ENCODE results near the gene PLEKHM3. TPM values are rescaled to one million over a fixed set of nuclear protein-coding genes. Genes with fewer than 3 reads are reported as not detected.
A peak's percentile ranks its signal among the peaks of the same experiment; 100 is the strongest.

Gene PLEKHM3
- total RNA-seq, 6 experiments from 2014 or later = 4.4 to 13.4 (median 8.9) TPM

- 47% methylated on average over 6 of the region's 6 CpGs for WGBS (ENCODE audit: insufficient coverage, low coverage, low lambda C conversion rate, missing lambda C conversion rate)
These were observed 222.7 kb downstream of the PLEKHM3 start for GRCh38 chr2:207802650-207803049.

GRCh38 chr2:207801259-207801658 lies 224.1 kb downstream of the PLEKHM3 start:
- H3K27me3 ChIP-seq = no peaks in the 10 kb centered on the region
- no peaks in the 10 kb centered on the region for H3K9me3 ChIP-seq
- no peak overlapping the region for H3K4me3 ChIP-seq
- no peaks in the 10 kb centered on the region for H3K36me3 ChIP-seq
- TF ChIP-seq CTCF (IDR thresholded peaks at IDR 0.05) (no peak), POLR2A (IDR thresholded peaks at IDR 0.05) (peak; percentile 41)
- H3K4me1 ChIP-seq = peaks cover 0 to 42% (median 19%) of the 10 kb centered on the region in 4 donors
- ATAC-seq = peak; percentile 34 to 50 (median 46)
- no peak for DNase-seq
- WGBS (ENCODE audit: insufficient coverage, low coverage, low lambda C conversion rate, missing lambda C conversion rate) = 13% methylated on average over 3 of the region's 3 CpGs
- intact Hi-C loops (cut with DNase I) = no loop called here
- H3K27ac ChIP-seq = peak overlapping the region in 2 of 3 donors; percentile 67 to 80

More at GRCh38 chr2:207802650-207803049, 222.7 kb downstream of the PLEKHM3 start:
- TF ChIP-seq CTCF (IDR thresholded peaks at IDR 0.05) (no peak), POLR2A (IDR thresholded peaks at IDR 0.05) (no peak)
- Histone ChIP-seq H3K27me3 (no peaks in the 10 kb centered on the region), H3K4me1 (peaks cover 0 to 30% (median 10%) of the 10 kb centered on the region in 4 donors), H3K9me3 (no peaks in the 10 kb centered on the region), H3K4me3 (no peak overlapping the region), H3K36me3 (no peaks in the 10 kb centered on the region), H3K27ac (peak overlapping the region; percentile 28 to 80 (median 67))
- ATAC-seq (peak; percentile 68 to 78 (median 75)), DNase-seq (peak in 2 of 3 donors; percentile 38 to 74)
- intact Hi-C loops (cut with DNase I) = no loop called here

GRCh38 chr2:207796585-207797350 lies 228.6 kb downstream of the PLEKHM3 start:
- Histone ChIP-seq H3K4me3 (no peak overlapping the region), H3K9me3 (no peaks in the 10 kb centered on the region), H3K27ac (peak overlapping the region in 2 of 3 donors; percentile 56), H3K4me1 (peaks cover 0 to 40% (median 17%) of the 10 kb centered on the region in 4 donors), H3K27me3 (no peaks in the 10 kb centered on the region), H3K36me3 (no peaks in the 10 kb centered on the region)
- TF ChIP-seq CTCF (IDR thresholded peaks at IDR 0.05) (peak in 1 of 4 donors; percentile 12), POLR2A (IDR thresholded peaks at IDR 0.05) (no peak)
- WGBS (ENCODE audit: insufficient coverage, low coverage, low lambda C conversion rate, missing lambda C conversion rate) = 50% methylated on average over 2 of the region's 8 CpGs
- intact Hi-C loops (cut with DNase I) = no loop called here
- DNase-seq (no peak), ATAC-seq (peak; percentile 37 to 58 (median 51))

GRCh38 chr2:207792244-207792785 lies 233.0 kb downstream of the PLEKHM3 start:
- H3K27ac ChIP-seq = peak overlapping the region in 2 of 3 donors; percentile 16 to 18
- no peak for TF ChIP-seq CTCF (IDR thresholded peaks at IDR 0.05)
- no peak for TF ChIP-seq POLR2A (IDR thresholded peaks at IDR 0.05)
- peaks cover 0 to 18% (median 11%) of the 10 kb centered on the region in 4 donors for H3K4me1 ChIP-seq
- H3K27me3 ChIP-seq = no peaks in the 10 kb centered on the region
- DNase-seq (no peak), ATAC-seq (peak; percentile 49 to 72 (median 62))
- intact Hi-C loops (cut with DNase I) = no loop called here
- no peaks in the 10 kb centered on the region for H3K36me3 ChIP-seq
- H3K9me3 ChIP-seq = no peaks in the 10 kb centered on the region
- WGBS (ENCODE audit: insufficient coverage, low coverage, low lambda C conversion rate, missing lambda C conversion rate) = 57% methylated on average over 6 of the region's 6 CpGs
- no peak overlapping the region for H3K4me3 ChIP-seq

Data from right lobe of liver (tissue), 6 donors.